Karpas-422 (cell line): ENCODE results near the gene USP7. TPM values are rescaled to one million over a fixed set of nuclear protein-coding genes. Genes with fewer than 3 reads are reported as not detected.
A peak's percentile ranks its signal among the peaks of the same experiment; 100 is the strongest.

Source experiments
- DNase-seq: peaks from one replicate; pipeline ENCODE4 v3.0.0-alpha.2; 2015
- H2AFZ ChIP-seq: fragments of 200-600 bp; sonication (generic); 2 replicates; pipeline ENCODE4 v1.6.1; 2014; ENCODE audit warnings: antibody characterized with exemption, low read length, mixed read lengths
- H3K27ac ChIP-seq: fragments of 200-600 bp; sonication (generic); 2 replicates; pipeline ENCODE4 v1.5.1; 2014; ENCODE audit warnings: mild to moderate bottlenecking, low read length, moderate library complexity
- H3K27me3 ChIP-seq: fragments of 200-600 bp; sonication (generic); 2 replicates; pipeline ENCODE4 v1.6.1; 2014; ENCODE audit warnings: low read length, mixed read lengths
- H3K36me3 ChIP-seq: fragments of 200-600 bp; sonication (generic); 2 replicates; pipeline ENCODE4 v1.6.1; 2014; ENCODE audit warnings: low read length, mixed read lengths; ENCODE audit not compliant: insufficient read depth
- H3K4me1 ChIP-seq: fragments of 200-600 bp; sonication (generic); 2 replicates; pipeline ENCODE4 v1.6.1; 2014; ENCODE audit warnings: mild to moderate bottlenecking, low read length, mixed read lengths
- H3K4me2 ChIP-seq: fragments of 200-600 bp; sonication (generic); 2 replicates; pipeline ENCODE4 v1.6.1; 2014; ENCODE audit warnings: low read length, low read depth, mild to moderate bottlenecking; ENCODE audit not compliant: poor library complexity, severe bottlenecking
- H3K4me3 ChIP-seq: fragments of 200-600 bp; sonication (generic); 2 replicates; pipeline ENCODE4 v1.5.1; 2014; ENCODE audit warnings: mild to moderate bottlenecking, antibody characterized with exemption, low read length, mixed read lengths
- H3K79me2 ChIP-seq: fragments of 200-600 bp; sonication (generic); 2 replicates; pipeline ENCODE4 v1.6.1; 2014; ENCODE audit warnings: mild to moderate bottlenecking, low read length, mixed read lengths
- H3K9ac ChIP-seq: fragments of 200-600 bp; sonication (generic); 2 replicates; pipeline ENCODE4 v1.6.0; 2014; ENCODE audit warnings: low read length
- H3K9me2 ChIP-seq: fragments of 200-600 bp; sonication (generic), shearing (Covaris generic); replicated peaks from 2 replicates; pipeline ENCODE4 v1.6.0; 2014; ENCODE audit warnings: mild to moderate bottlenecking, low read length, moderate library complexity; ENCODE audit not compliant: insufficient read depth
- H3K9me3 ChIP-seq: fragments of 300-700, 200-600 bp; sonication (generic); 2 replicates; pipeline ENCODE4 v1.6.1; 2014; ENCODE audit warnings: low read length, mixed read lengths
- H4K20me1 ChIP-seq: fragments of 200-600 bp; sonication (generic); 2 replicates; pipeline ENCODE4 v1.6.1; 2014; ENCODE audit warnings: mild to moderate bottlenecking, antibody characterized with exemption, low read length, low read depth; ENCODE audit not compliant: insufficient read depth
- total RNA-seq: library from RNA; depleted of rRNA; stranded (reverse); fragments of >200 nt; shearing (Covaris generic); gene quantifications from 2 replicates; pipeline ENCODE4 v1.2.3, GENCODE V29; 2014; ENCODE audit warnings: low replicate concordance

The USP7 gene
- total RNA-seq, 1 experiment from 2014 or later, result 42.5 TPM

- H2AFZ ChIP-seq, result no peak overlapping the region
- DNase-seq, result no peak
- H3K4me1 ChIP-seq, result no peaks in the 10 kb centered on the region
- 0 out of 2 replicates have a peak, but pooled peaks cover 8% of the 10 kb centered on the region for H4K20me1 ChIP-seq
- H3K27ac ChIP-seq, result no peak overlapping the region
- no peak overlapping the region for H3K4me3 ChIP-seq
- no peak overlapping the region for H3K4me2 ChIP-seq
- H3K27me3 ChIP-seq, result no peaks in the 10 kb centered on the region
- peaks cover 13% of the 10 kb centered on the region for H3K36me3 ChIP-seq
- H3K9me2 ChIP-seq, result no peaks in the 10 kb centered on the region
- H3K9me3 ChIP-seq, result no peaks in the 10 kb centered on the region
- H3K9ac ChIP-seq, result no peak overlapping the region
- H3K79me2 ChIP-seq, result no peaks in the 10 kb centered on the region
Observed at GRCh38 chr16:8851761-8852403, 111.8 kb downstream of the USP7 start.

- DNase-seq, result peak; percentile 40
- no peaks in the 10 kb centered on the region for H3K9me3 ChIP-seq
- H3K9ac ChIP-seq, result no peak overlapping the region
- no peaks in the 10 kb centered on the region for H3K4me1 ChIP-seq
- H3K36me3 ChIP-seq, result peaks cover 13% of the 10 kb centered on the region
- no peaks in the 10 kb centered on the region for H3K27me3 ChIP-seq
- H3K79me2 ChIP-seq, result peaks cover 11% of the 10 kb centered on the region
- H3K4me3 ChIP-seq, result no peak overlapping the region
- H3K4me2 ChIP-seq, result no peak overlapping the region
- no peak overlapping the region for H2AFZ ChIP-seq
- H3K27ac ChIP-seq, result no peak overlapping the region
- H3K9me2 ChIP-seq, result no peaks in the 10 kb centered on the region
- peaks cover 12% of the 10 kb centered on the region; the same call in 1 of the 2 replicates for H4K20me1 ChIP-seq
Observed at GRCh38 chr16:8850279-8850885, 113.3 kb downstream of the USP7 start.

GRCh38 chr16:8849411-8850011, 114.2 kb downstream of the USP7 start:
- Histone ChIP-seq H3K4me1 (no peaks in the 10 kb centered on the region), H3K79me2 (peaks cover 14% of the 10 kb centered on the region), H3K9me2 (no peaks in the 10 kb centered on the region), H3K27me3 (no peaks in the 10 kb centered on the region), H4K20me1 (peaks cover 12% of the 10 kb centered on the region; the same call in 1 of the 2 replicates), H3K9ac (no peak overlapping the region), H3K9me3 (no peaks in the 10 kb centered on the region), H2AFZ (no peak overlapping the region), H3K4me3 (no peak overlapping the region), H3K27ac (no peak overlapping the region), H3K4me2 (no peak overlapping the region), H3K36me3 (peaks cover 13% of the 10 kb centered on the region)
- no peak for DNase-seq

GRCh38 chr16:8848939-8849391, 114.7 kb downstream of the USP7 start:
- no peaks in the 10 kb centered on the region for H3K9me2 ChIP-seq
- no peaks in the 10 kb centered on the region for H3K27me3 ChIP-seq
- no peak overlapping the region for H3K4me2 ChIP-seq
- H3K4me3 ChIP-seq, result no peak overlapping the region
- no peak overlapping the region for H3K27ac ChIP-seq
- H3K4me1 ChIP-seq, result no peaks in the 10 kb centered on the region
- H2AFZ ChIP-seq, result no peak overlapping the region
- no peaks in the 10 kb centered on the region for H3K9me3 ChIP-seq
- no peak for DNase-seq
- H4K20me1 ChIP-seq, result peaks cover 12% of the 10 kb centered on the region; the same call in 1 of the 2 replicates
- H3K79me2 ChIP-seq, result peaks cover 14% of the 10 kb centered on the region
- H3K9ac ChIP-seq, result no peak overlapping the region
- peaks cover 13% of the 10 kb centered on the region for H3K36me3 ChIP-seq

- H4K20me1 ChIP-seq, result peaks cover 12% of the 10 kb centered on the region; the same call in 1 of the 2 replicates
- no peak overlapping the region for H2AFZ ChIP-seq
- no peaks in the 10 kb centered on the region for H3K27me3 ChIP-seq
- H3K4me3 ChIP-seq, result no peak overlapping the region
- H3K27ac ChIP-seq, result no peak overlapping the region
- DNase-seq, result no peak
- no peak overlapping the region for H3K9ac ChIP-seq
- H3K9me3 ChIP-seq, result no peaks in the 10 kb centered on the region
- H3K4me1 ChIP-seq, result no peaks in the 10 kb centered on the region
- no peaks in the 10 kb centered on the region for H3K9me2 ChIP-seq
- H3K4me2 ChIP-seq, result no peak overlapping the region
- peaks cover 13% of the 10 kb centered on the region for H3K36me3 ChIP-seq
- H3K79me2 ChIP-seq, result peaks cover 14% of the 10 kb centered on the region
Observed at GRCh38 chr16:8848231-8848938, 115.3 kb downstream of the USP7 start.

- Histone ChIP-seq H3K4me3 (no peak overlapping the region), H3K4me1 (no peaks in the 10 kb centered on the region), H3K9ac (no peak overlapping the region), H3K27ac (no peak overlapping the region), H3K9me2 (no peaks in the 10 kb centered on the region), H3K36me3 (peaks cover 13% of the 10 kb centered on the region), H3K27me3 (no peaks in the 10 kb centered on the region), H3K4me2 (no peak overlapping the region), H3K9me3 (no peaks in the 10 kb centered on the region), H3K79me2 (peaks cover 14% of the 10 kb centered on the region), H4K20me1 (peaks cover 12% of the 10 kb centered on the region; the same call in 1 of the 2 replicates), H2AFZ (no peak overlapping the region)
- DNase-seq, result no peak
Observed at GRCh38 chr16:8847623-8848022, 116.1 kb downstream of the USP7 start.

- Histone ChIP-seq H3K9me2 (no peaks in the 10 kb centered on the region), H3K9ac (no peak overlapping the region), H3K4me3 (no peak overlapping the region), H3K4me2 (no peak overlapping the region), H4K20me1 (peaks cover 12% of the 10 kb centered on the region; the same call in 1 of the 2 replicates), H3K4me1 (no peaks in the 10 kb centered on the region), H3K9me3 (no peaks in the 10 kb centered on the region), H3K79me2 (peaks cover 14% of the 10 kb centered on the region), H3K27ac (no peak overlapping the region), H3K36me3 (peaks cover 13% of the 10 kb centered on the region), H2AFZ (no peak overlapping the region), H3K27me3 (no peaks in the 10 kb centered on the region)
- no peak for DNase-seq
Observed at GRCh38 chr16:8847145-8847544, 116.6 kb downstream of the USP7 start.
